Daoy (cell line): Measurements from ENCODE around the gene DNAJB4. TPM values are rescaled to one million over a fixed set of nuclear protein-coding genes. Genes with fewer than 3 reads are reported as not detected.
"Not testable (repeated sequence)": the region's sequence is repeated elsewhere in the genome, so short reads cannot be mapped to it uniquely, and the experiment has no call there.

Source experiments
- DNase-seq: peaks from one replicate; pipeline ENCODE4 v3.0.0-alpha.2; 2015; ENCODE audit warnings: low read depth
- total RNA-seq: library from RNA; depleted of rRNA; stranded (reverse); fragments of >200 nt; shearing (Covaris generic); gene quantifications from 2 replicates; pipeline ENCODE4 v1.2.3, GENCODE V29; 2014

The DNAJB4 gene
- total RNA-seq, 1 experiment from 2014 or later, result 53.3 TPM

GRCh38 chr1:77990629-77991204 is 14.0 kb upstream of the DNAJB4 start:
- DNase-seq, result no peak

DNA sequence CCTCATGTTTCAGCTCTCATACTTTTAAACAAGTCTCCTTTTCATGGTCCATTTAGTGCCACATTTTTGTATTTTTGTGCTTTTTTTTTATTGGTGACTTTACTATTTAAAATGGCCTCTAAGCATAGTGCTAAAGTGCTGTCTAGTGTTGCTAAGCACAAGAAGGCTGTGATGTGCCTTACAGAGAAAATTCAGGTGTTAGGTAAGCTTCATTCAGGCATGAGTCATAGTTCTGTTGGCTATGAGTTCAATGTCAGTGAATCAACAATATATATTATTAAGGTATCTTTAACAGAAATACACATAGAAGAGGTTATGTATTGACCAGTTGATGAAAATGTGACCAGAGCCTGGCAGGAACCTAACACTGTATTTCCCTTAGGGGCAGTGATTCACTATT is 13.1 kb upstream of the DNAJB4 start:
- no peak for DNase-seq

DNA sequence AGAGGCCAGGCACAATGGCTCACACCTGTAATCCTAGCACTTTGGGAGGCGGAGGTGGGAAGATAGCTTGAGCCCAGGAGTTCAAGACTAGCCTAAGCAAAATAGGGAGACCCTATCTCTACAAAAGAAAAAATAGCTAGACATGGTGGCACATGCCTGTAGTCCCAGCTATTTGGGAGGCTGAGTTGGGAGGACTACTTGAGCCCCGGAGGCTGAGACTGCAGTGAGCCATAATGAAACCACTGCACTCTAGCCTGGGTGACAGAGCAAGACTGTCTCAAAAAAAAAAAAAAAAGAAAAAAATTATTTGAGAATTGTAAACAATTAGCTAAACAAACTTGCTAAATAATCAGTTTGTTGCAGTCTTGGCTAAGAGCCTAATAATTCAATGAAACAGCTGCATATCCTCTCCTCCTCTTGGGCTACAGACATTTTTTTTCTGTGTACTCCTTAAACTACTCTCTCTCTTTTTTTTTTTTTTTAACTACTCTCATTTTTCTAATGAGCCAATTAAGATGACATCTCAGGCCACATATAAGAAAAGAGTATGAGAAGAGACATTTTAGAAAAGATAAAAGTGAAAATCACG is 10.5 kb upstream of the DNAJB4 start:
- no peak for DNase-seq

GRCh38 chr1:77996734-77997133 is 8.0 kb upstream of the DNAJB4 start:
- DNase-seq, result no peak

DNA sequence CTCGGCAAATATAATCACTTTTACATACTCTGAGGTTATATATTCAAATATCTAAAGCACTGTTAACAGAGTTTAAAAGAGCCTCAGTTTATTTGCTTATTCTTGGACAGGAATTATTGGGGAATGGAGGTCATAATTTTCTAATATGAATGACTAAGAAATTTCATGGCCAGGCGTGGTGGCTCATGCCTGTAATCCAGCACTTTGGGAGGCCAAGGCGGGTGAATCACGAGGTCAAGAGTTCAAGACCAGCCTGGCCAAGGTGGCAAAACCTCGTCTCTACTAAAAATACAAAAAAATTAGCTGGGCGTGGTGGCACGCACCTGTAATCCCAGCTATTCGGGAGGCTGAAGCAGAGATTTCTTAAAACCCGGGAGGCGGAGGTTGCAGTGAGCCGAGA is 4.2 kb upstream of the DNAJB4 start:
- not testable (repeated sequence) for DNase-seq

DNA sequence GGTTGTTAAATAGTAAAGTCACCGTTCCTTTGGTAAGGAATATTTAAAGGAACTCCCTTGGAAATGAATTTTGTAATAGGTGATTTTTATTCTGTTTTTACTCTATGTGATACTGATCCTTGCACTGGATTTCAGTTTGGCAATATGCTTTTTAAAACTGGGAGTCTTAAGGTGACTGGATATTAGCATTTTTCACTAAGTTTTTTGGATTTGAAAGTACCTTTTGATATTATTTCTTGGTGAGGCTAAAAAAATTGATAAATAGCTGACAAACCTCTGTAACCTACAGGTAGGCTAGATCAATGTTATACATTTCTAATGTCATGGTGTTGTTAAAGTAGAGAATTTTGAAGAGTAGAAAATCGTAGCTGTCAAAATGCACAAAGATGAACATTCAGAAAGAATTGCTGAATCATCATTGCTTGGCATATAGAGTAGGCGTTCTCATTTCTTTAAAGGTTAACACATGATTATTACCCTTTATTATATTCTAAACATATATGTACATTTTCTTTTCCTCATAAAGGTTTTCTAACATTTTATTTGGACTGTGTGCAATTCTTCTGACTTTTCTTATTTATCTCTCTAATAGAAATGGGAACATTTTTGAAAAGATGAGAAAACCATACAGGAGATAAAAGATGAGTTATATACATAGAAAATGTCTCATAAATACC is 1.5 kb upstream of the DNAJB4 start:
- DNase-seq, result no peak

DNA sequence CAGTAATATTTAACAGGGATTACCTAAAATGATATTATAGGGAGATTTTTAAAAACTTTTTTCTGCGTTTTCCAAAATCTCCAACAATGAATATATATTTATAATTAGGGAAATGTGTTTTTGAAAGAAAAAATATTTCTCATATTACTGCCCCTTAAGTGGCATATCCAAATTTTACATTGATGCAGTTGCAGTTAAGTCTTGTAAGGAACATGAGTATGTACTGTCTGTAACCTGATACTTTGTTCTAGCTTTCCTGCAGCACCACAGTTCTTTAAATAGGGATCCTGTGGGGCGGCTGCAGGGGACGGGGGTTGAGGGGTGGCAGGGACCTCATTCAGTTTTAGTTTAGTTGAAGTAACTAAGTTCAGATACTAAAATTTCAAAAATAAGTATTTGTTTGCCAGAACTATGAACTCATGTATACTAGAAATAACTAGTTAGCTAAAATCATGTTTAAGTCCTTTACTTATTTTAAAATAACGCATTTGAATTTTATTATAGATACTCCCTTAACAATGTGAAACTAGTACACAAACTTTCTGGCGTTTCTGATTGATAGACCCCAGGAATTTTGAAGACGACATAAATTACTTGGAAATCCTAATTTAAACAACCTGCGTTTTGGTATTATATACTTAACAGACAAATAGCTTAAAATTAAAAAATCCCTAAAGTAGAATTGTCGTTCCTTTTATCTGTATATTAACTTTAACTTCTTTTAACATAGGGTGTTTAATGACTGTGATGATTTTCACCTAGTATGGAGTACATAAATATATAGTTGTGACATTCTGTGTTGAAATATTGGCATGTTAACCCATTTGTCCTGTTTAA is 639 bp upstream of the DNAJB4 start:
- peak; percentile 86 for DNase-seq

- no peak for DNase-seq
Observed at GRCh38 chr1:78005448-78005722, 646 bp downstream of the DNAJB4 start.

DNA sequence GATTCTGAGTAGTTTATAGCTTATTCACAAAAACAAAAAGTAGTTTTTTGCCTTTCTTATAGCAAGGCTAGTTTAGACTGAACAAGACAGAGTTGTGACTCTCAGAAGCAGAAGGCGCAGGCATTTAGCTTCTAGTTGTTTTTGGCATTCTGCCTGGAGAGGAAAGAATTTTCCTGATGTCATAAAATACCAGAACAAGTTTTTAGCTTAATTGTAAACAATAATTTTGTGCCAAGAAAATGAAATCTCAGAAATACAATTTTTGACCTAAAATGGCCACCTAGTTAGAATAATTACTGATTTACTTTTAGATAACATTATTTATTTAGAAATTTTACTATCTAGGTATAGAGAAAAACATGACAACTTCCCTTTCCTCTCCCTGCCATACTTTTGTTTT is 1.0 kb downstream of the DNAJB4 start:
- peak; percentile 77 for DNase-seq

GRCh38 chr1:78006521-78006920 is 1.8 kb downstream of the DNAJB4 start:
- DNase-seq, result no peak

- DNase-seq, result no peak
Observed at GRCh38 chr1:78007677-78008341, 3.1 kb downstream of the DNAJB4 start.

DNA sequence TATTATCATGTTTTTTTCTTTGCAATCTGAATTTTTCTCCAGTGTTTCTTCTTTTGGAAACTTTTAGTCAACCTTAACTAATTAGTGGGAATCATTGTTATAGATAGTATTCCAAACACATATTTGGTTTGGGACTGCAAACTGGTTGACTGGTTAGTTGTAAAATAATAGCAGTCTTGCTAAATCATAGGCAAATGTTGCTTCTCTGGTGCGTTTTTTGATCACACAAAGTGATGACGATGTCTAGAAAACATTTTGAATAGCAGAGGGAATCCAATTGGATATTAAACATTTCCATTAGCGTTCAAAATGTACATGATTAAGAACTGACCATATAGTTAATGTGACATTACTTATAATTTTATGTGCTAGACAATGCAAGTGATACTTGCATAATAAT is 4.5 kb downstream of the DNAJB4 start:
- no peak for DNase-seq

DNA sequence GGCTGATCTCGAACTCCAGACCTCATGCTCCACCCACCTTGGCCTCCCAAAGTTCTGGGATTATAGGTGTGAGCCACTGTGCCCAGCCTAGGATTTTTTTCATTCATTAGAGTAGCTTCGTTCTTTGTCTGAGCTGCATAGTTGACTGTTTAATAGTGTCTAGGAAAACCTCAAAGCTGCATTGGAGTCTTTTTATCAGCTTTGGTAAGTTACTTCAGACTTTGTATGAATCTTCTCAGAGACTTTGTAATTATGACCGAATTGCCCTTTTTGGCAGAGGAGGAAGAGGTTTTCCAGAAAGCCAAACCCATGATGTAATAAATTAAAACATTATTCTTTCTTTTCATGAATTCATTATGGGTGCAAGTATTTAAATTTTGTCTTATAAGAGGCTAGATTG is 5.1 kb downstream of the DNAJB4 start:
- no peak for DNase-seq

GRCh38 chr1:78011050-78011449 is 6.3 kb downstream of the DNAJB4 start:
- no peak for DNase-seq

DNA sequence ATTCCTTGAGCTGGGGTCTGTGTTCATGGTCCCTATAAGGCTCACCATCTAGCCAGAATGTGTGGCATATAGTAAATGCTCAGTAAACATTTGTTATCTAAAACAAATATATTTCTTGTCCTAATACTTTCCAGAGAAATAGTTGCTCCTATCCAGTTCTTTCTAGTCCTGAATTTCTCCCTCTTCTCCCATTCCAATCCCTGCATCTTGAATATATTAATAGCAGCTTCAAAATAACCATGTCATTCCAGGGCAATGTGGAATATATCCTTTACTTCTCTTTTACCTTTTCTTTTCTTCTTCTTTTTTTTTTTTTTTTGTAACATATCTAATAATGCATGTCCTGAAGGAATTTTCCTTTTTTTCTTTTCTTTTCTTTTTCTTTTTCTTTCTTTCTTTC is 10.4 kb downstream of the DNAJB4 start:
- DNase-seq, result no peak

GRCh38 chr1:78019024-78019423 is 14.3 kb downstream of the DNAJB4 start:
- no peak for DNase-seq

- not testable (repeated sequence) for DNase-seq
Observed at GRCh38 chr1:78021134-78021533, 16.4 kb downstream of the DNAJB4 start.

- no peak for DNase-seq
Observed at GRCh38 chr1:78029793-78030192, 25.1 kb downstream of the DNAJB4 start.

DNA sequence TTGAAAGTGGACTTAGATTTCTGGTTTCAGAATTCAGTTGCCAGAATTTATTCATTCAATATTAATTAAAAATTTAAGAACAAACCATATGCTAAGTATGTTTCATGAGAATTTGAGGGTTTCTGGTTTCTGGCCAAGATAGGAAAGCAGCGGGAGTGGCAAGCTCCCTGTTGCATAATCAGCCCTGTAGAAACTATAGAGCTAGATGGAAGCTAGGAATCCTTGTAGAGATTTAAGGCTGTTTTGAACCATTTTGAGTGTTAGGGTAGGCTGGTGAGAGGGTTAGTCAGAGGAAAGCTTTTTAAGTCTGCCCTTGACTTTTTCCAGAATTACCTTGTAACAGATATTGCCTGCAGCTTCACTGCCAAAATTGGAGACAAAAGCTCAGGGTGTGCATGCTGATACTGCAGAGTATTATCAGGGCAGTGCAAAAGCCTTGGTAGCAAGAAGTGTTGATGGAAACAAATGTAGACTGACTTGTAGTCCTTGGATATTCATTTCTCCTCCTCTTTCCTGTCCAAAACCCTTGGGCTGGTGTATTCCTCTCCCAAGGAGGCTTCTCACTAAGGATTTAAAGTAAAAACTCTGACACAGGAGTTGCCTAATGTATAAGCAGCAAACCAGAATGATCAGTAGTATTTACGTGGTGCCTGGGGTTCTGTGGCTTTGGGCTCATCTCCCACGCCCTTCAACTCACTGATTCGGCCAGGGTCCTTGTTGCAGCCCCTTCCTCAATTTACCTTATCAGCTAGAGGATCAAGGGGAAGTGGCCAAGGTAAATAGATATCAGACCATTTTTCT is 28.5 kb downstream of the DNAJB4 start:
- no peak for DNase-seq

GRCh38 chr1:78033797-78034172 is 29.0 kb downstream of the DNAJB4 start:
- DNase-seq, result no peak

- DNase-seq, result no peak
Observed at GRCh38 chr1:78035121-78035520, 30.4 kb downstream of the DNAJB4 start.

DNA sequence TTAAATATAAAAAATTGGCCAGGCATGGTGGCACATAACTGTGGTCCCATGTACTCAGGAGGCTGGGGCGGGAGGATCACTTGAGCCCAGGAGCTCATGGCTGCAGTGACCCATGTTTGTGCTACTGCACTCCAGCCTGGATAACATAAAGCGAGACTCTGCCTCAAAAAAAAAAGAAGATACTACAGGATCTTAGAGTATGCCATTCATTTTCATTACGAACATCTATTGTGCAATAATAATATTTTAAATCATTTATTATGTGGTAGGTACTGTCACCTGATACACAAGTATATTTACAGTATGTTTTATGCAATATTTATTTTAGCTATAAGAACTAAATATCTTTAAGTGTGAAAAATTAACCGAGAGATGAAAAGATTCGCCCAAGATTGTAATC is 31.7 kb downstream of the DNAJB4 start:
- no peak for DNase-seq
